ENCODE results near the gene ALKBH5. TPM values are rescaled to one million over a fixed set of nuclear protein-coding genes. Genes with fewer than 3 reads are reported as not detected.

Gene ALKBH5
- total RNA-seq, 5 donors from 2014 or later (not counting 1 experiment from before 2014, with no cell fraction given), result 99.0 to 122 (median 103) TPM

- peaks cover 0 to 8% of the 10 kb centered on the region in 2 experiments for H3K4me1 ChIP-seq (ENCODE audit: control insufficient read depth in 1 of 2, extremely low read depth in 1 of 2, insufficient read depth in 2 of 2, low read length in 2 of 2)
- Mint-ChIP-seq H3K27ac (no peak overlapping the region), H3K9me3 (no peaks in the 10 kb centered on the region), H3K27me3 (no peaks in the 10 kb centered on the region), H3K4me1 (peaks cover 2 to 9% (median 4%) of the 10 kb centered on the region in 3 donors), H3K4me3 (no peak overlapping the region), H3K36me3 (peaks cover 42% of the 10 kb centered on the region)
- DNase-seq, result no peak
- H3K27ac ChIP-seq (ENCODE audit: low read length), result no peak overlapping the region
- no peaks in the 10 kb centered on the region for H3K27me3 ChIP-seq (replicated peaks in 1 of 2; ENCODE audit: control insufficient read depth in 2 of 2, extremely low read depth in 1 of 2, insufficient read depth in 2 of 2, low read length in 1 of 2)
- ATAC-seq (replicated peaks in 1 of 4), result no peak
- H3K9me3 ChIP-seq, result no peaks in the 10 kb centered on the region
- H3K36me3 ChIP-seq (ENCODE audit: control insufficient read depth in 2 of 2, extremely low read depth in 1 of 2, insufficient read depth in 1 of 2, low read length in 1 of 2), result peaks cover 25 to 92% of the 10 kb centered on the region in 2 donors
- no peak overlapping the region for H3K4me3 ChIP-seq (ENCODE audit: control insufficient read depth in 1 of 2, extremely low read depth in 1 of 2, low read length in 1 of 2)
- POLR2A ChIA-PET, result no interaction called here
- WGBS (ENCODE audit: insufficient coverage), result 97% methylated on average over 14 of the region's 14 CpGs
- CTCF ChIA-PET, result interaction anchor here in 1 of 2 donors (0.5 to 0.6 kb wide), 2 partner anchors 11 to 525 kb away, joined by 4 to 6 read pairs; no protein-coding TSS in a partner anchor
These were observed 67.1 kb downstream of the ALKBH5 start for GRCh38 chr17:18250708-18251107.

- POLR2A ChIA-PET, result no interaction called here
- H3K36me3 Mint-ChIP-seq, result peaks cover 45% of the 10 kb centered on the region
- no peaks in the 10 kb centered on the region for H3K9me3 Mint-ChIP-seq
These were observed 67.6 kb downstream of the ALKBH5 start for GRCh38 chr17:18251204-18251603.

GRCh38 chr17:18252160-18252559 lies 68.5 kb downstream of the ALKBH5 start:
- peaks cover 39% of the 10 kb centered on the region for H3K36me3 Mint-ChIP-seq
- no peak overlapping the region for H3K27ac Mint-ChIP-seq
- H3K27me3 Mint-ChIP-seq, result no peaks in the 10 kb centered on the region
- no peaks in the 10 kb centered on the region for H3K27me3 ChIP-seq (replicated peaks in 1 of 2; ENCODE audit: control insufficient read depth in 2 of 2, extremely low read depth in 1 of 2, insufficient read depth in 2 of 2, low read length in 1 of 2)
- ChIA-PET POLR2A (no interaction called here), CTCF (no interaction called here)
- no peaks in the 10 kb centered on the region for H3K9me3 Mint-ChIP-seq
- H3K27ac ChIP-seq (ENCODE audit: low read length), result no peak overlapping the region
- no peak overlapping the region for H3K4me3 Mint-ChIP-seq
- H3K9me3 ChIP-seq, result no peaks in the 10 kb centered on the region
- 83% methylated on average over 2 of the region's 5 CpGs for WGBS (ENCODE audit: insufficient coverage)
- peaks cover 13 to 18% (median 15%) of the 10 kb centered on the region in 3 donors for H3K4me1 Mint-ChIP-seq
- H3K36me3 ChIP-seq (ENCODE audit: control insufficient read depth in 2 of 2, extremely low read depth in 1 of 2, insufficient read depth in 1 of 2, low read length in 1 of 2), result peaks cover 23 to 86% of the 10 kb centered on the region in 2 donors
- DNase-seq (no peak), ATAC-seq (replicated peaks in 1 of 4) (no peak)
- H3K4me3 ChIP-seq (ENCODE audit: control insufficient read depth in 1 of 2, extremely low read depth in 1 of 2, low read length in 1 of 2), result no peak overlapping the region
- H3K4me1 ChIP-seq (ENCODE audit: control insufficient read depth in 1 of 2, extremely low read depth in 1 of 2, insufficient read depth in 2 of 2, low read length in 2 of 2), result peaks cover 6 to 22% of the 10 kb centered on the region in 2 experiments

More at GRCh38 chr17:18251204-18251603, 67.6 kb downstream of the ALKBH5 start:
- CTCF ChIA-PET, result interaction anchor here in 1 of 2 donors (0.5 kb wide), 1 partner anchor 524 kb away, joined by 4 read pairs; no protein-coding TSS in a partner anchor
- H3K4me1 Mint-ChIP-seq, result peaks cover 6 to 9% (median 8%) of the 10 kb centered on the region in 3 donors
- Histone ChIP-seq H3K9me3 (no peaks in the 10 kb centered on the region), H3K4me1 (ENCODE audit: control insufficient read depth in 1 of 2, extremely low read depth in 1 of 2, insufficient read depth in 2 of 2, low read length in 2 of 2) (peaks cover 0 to 13% of the 10 kb centered on the region in 2 experiments), H3K27me3 (replicated peaks in 1 of 2; ENCODE audit: control insufficient read depth in 2 of 2, extremely low read depth in 1 of 2, insufficient read depth in 2 of 2, low read length in 1 of 2) (no peaks in the 10 kb centered on the region), H3K27ac (ENCODE audit: low read length) (no peak overlapping the region), H3K4me3 (ENCODE audit: control insufficient read depth in 1 of 2, extremely low read depth in 1 of 2, low read length in 1 of 2) (no peak overlapping the region), H3K36me3 (ENCODE audit: control insufficient read depth in 2 of 2, extremely low read depth in 1 of 2, insufficient read depth in 1 of 2, low read length in 1 of 2) (peaks cover 26 to 92% of the 10 kb centered on the region in 2 donors)
- H3K27ac Mint-ChIP-seq, result no peak overlapping the region
- no peak overlapping the region for H3K4me3 Mint-ChIP-seq
- no peak for ATAC-seq (replicated peaks in 1 of 4)
- no peaks in the 10 kb centered on the region for H3K27me3 Mint-ChIP-seq
- WGBS (ENCODE audit: insufficient coverage), result 97% methylated on average over 15 of the region's 15 CpGs
- DNase-seq, result no peak

- Histone ChIP-seq H3K36me3 (ENCODE audit: control insufficient read depth in 2 of 2, extremely low read depth in 1 of 2, insufficient read depth in 1 of 2, low read length in 1 of 2) (peaks cover 22 to 75% of the 10 kb centered on the region in 2 donors), H3K4me1 (ENCODE audit: control insufficient read depth in 1 of 2, extremely low read depth in 1 of 2, insufficient read depth in 2 of 2, low read length in 2 of 2) (peaks cover 8 to 30% of the 10 kb centered on the region in 2 experiments), H3K27ac (ENCODE audit: low read length) (no peak overlapping the region), H3K9me3 (no peaks in the 10 kb centered on the region), H3K4me3 (ENCODE audit: control insufficient read depth in 1 of 2, extremely low read depth in 1 of 2, low read length in 1 of 2) (no peak overlapping the region), H3K27me3 (replicated peaks in 1 of 2; ENCODE audit: control insufficient read depth in 2 of 2, extremely low read depth in 1 of 2, insufficient read depth in 2 of 2, low read length in 1 of 2) (no peaks in the 10 kb centered on the region)
- CTCF ChIA-PET, result no interaction called here
- Mint-ChIP-seq H3K9me3 (no peaks in the 10 kb centered on the region), H3K27ac (no peak overlapping the region), H3K4me3 (no peak overlapping the region), H3K4me1 (peaks cover 18 to 23% (median 22%) of the 10 kb centered on the region in 3 donors), H3K36me3 (peaks cover 31% of the 10 kb centered on the region), H3K27me3 (no peaks in the 10 kb centered on the region)
- WGBS (ENCODE audit: insufficient coverage), result 95% methylated on average over 14 of the region's 16 CpGs
- DNase-seq (no peak), ATAC-seq (replicated peaks in 1 of 4) (no peak)
- POLR2A ChIA-PET, result no interaction called here
These were observed 69.7 kb downstream of the ALKBH5 start for GRCh38 chr17:18253187-18253884.

- Mint-ChIP-seq H3K4me3 (no peak overlapping the region), H3K36me3 (peaks cover 28% of the 10 kb centered on the region)
These were observed 70.6 kb downstream of the ALKBH5 start for GRCh38 chr17:18253947-18254821.

GRCh38 chr17:18254888-18255649 lies 71.4 kb downstream of the ALKBH5 start:
- Mint-ChIP-seq H3K27ac (no peak overlapping the region), H3K27me3 (no peaks in the 10 kb centered on the region), H3K4me1 (peaks cover 19 to 33% (median 29%) of the 10 kb centered on the region in 3 donors), H3K4me3 (peak overlapping the region in 2 of 3 donors; percentile 21 to 98), H3K9me3 (no peaks in the 10 kb centered on the region), H3K36me3 (peaks cover 26% of the 10 kb centered on the region)
- no peak overlapping the region for H3K4me3 ChIP-seq (ENCODE audit: control insufficient read depth in 1 of 2, extremely low read depth in 1 of 2, low read length in 1 of 2)
- CTCF ChIA-PET, result no interaction called here
- whole genome bisulfite sequencing (ENCODE audit: insufficient coverage), result 100% methylated on average over 2 of the region's 8 CpGs
- DNase-seq (no peak), ATAC-seq (replicated peaks in 1 of 4) (no peak)
- POLR2A ChIA-PET, result interaction anchor here in 1 of 2 donors (0.6 kb wide), 1 partner anchor 56 kb away, joined by 3 read pairs; no protein-coding TSS in a partner anchor
- no peak overlapping the region for H3K27ac ChIP-seq (ENCODE audit: low read length)
- H3K9me3 ChIP-seq, result no peaks in the 10 kb centered on the region
- H3K36me3 ChIP-seq (ENCODE audit: control insufficient read depth in 2 of 2, extremely low read depth in 1 of 2, insufficient read depth in 1 of 2, low read length in 1 of 2), result peaks cover 22 to 62% of the 10 kb centered on the region in 2 donors
- H3K27me3 ChIP-seq (replicated peaks in 1 of 2; ENCODE audit: control insufficient read depth in 2 of 2, extremely low read depth in 1 of 2, insufficient read depth in 2 of 2, low read length in 1 of 2), result no peaks in the 10 kb centered on the region
- H3K4me1 ChIP-seq (ENCODE audit: control insufficient read depth in 1 of 2, extremely low read depth in 1 of 2, insufficient read depth in 2 of 2, low read length in 2 of 2), result peaks cover 12 to 40% of the 10 kb centered on the region in 2 experiments

More at GRCh38 chr17:18253947-18254821, 70.6 kb downstream of the ALKBH5 start:
- no peak for ATAC-seq (replicated peaks in 1 of 4)
- Histone ChIP-seq H3K4me3 (ENCODE audit: control insufficient read depth in 1 of 2, extremely low read depth in 1 of 2, low read length in 1 of 2) (no peak overlapping the region), H3K4me1 (ENCODE audit: control insufficient read depth in 1 of 2, extremely low read depth in 1 of 2, insufficient read depth in 2 of 2, low read length in 2 of 2) (peaks cover 8 to 32% of the 10 kb centered on the region in 2 experiments), H3K27ac (ENCODE audit: low read length) (no peak overlapping the region), H3K27me3 (replicated peaks in 1 of 2; ENCODE audit: control insufficient read depth in 2 of 2, extremely low read depth in 1 of 2, insufficient read depth in 2 of 2, low read length in 1 of 2) (no peaks in the 10 kb centered on the region), H3K9me3 (no peaks in the 10 kb centered on the region), H3K36me3 (ENCODE audit: control insufficient read depth in 2 of 2, extremely low read depth in 1 of 2, insufficient read depth in 1 of 2, low read length in 1 of 2) (peaks cover 22 to 66% of the 10 kb centered on the region in 2 donors)
- WGBS (ENCODE audit: insufficient coverage), result 96% methylated on average over 23 of the region's 27 CpGs
- Mint-ChIP-seq H3K27me3 (no peaks in the 10 kb centered on the region), H3K4me1 (peaks cover 14 to 27% (median 23%) of the 10 kb centered on the region in 3 donors), H3K9me3 (no peaks in the 10 kb centered on the region), H3K27ac (no peak overlapping the region)
- no peak for DNase-seq
- POLR2A ChIA-PET, result no interaction called here
- CTCF ChIA-PET, result no interaction called here

Measured in T-cell (primary cell).